HG02885 (cell line): ENCODE data around the gene FADS1.
A peak's percentile ranks its signal among the peaks of the same experiment; 100 is the strongest.

Experiments used
- ATAC-seq: cut with Tn5 transposase; IDR thresholded peaks from one replicate; pipeline ENCODE4 v1.9.1; 2021; ENCODE audit warnings: mild to moderate bottlenecking; ENCODE audit not compliant: unreplicated experiment, poor library complexity

FADS1 gene

GRCh38 chr11:61847914-61848581, 31.2 kb upstream of the FADS1 start:
- ATAC-seq, result no peak

- no peak for ATAC-seq
Observed at GRCh38 chr11:61846362-61847020, 29.7 kb upstream of the FADS1 start.

- ATAC-seq, result no peak
Observed at GRCh38 chr11:61844909-61845565, 28.2 kb upstream of the FADS1 start.

- no peak for ATAC-seq
Observed at GRCh38 chr11:61842528-61842820, 25.7 kb upstream of the FADS1 start.

GRCh38 chr11:61841636-61842527, 25.1 kb upstream of the FADS1 start:
- no peak for ATAC-seq

- no peak for ATAC-seq
Observed at GRCh38 chr11:61840371-61840770, 23.6 kb upstream of the FADS1 start.

- ATAC-seq, result no peak
Observed at GRCh38 chr11:61839742-61840141, 22.9 kb upstream of the FADS1 start.

GRCh38 chr11:61838921-61839320, 22.1 kb upstream of the FADS1 start:
- ATAC-seq, result no peak

- ATAC-seq, result no peak
Observed at GRCh38 chr11:61838501-61838900, 21.7 kb upstream of the FADS1 start.

GRCh38 chr11:61837411-61838005, 20.7 kb upstream of the FADS1 start:
- ATAC-seq, result no peak

GRCh38 chr11:61836193-61836592, 19.4 kb upstream of the FADS1 start:
- no peak for ATAC-seq

- peak; percentile 92 for ATAC-seq
Observed at GRCh38 chr11:61834278-61835048, 17.7 kb upstream of the FADS1 start.

GRCh38 chr11:61833926-61834277, 17.1 kb upstream of the FADS1 start:
- ATAC-seq, result no peak

- ATAC-seq, result no peak
Observed at GRCh38 chr11:61833471-61833870, 16.7 kb upstream of the FADS1 start.

GRCh38 chr11:61832754-61833153, 16.0 kb upstream of the FADS1 start:
- no peak for ATAC-seq

- ATAC-seq, result no peak
Observed at GRCh38 chr11:61832207-61832606, 15.4 kb upstream of the FADS1 start.

- no peak for ATAC-seq
Observed at GRCh38 chr11:61830237-61831105, 13.7 kb upstream of the FADS1 start.

- ATAC-seq, result no peak
Observed at GRCh38 chr11:61829806-61830205, 13.0 kb upstream of the FADS1 start.
